Measurements from ENCODE around the gene TMEM214.

The TMEM214 gene

DNA sequence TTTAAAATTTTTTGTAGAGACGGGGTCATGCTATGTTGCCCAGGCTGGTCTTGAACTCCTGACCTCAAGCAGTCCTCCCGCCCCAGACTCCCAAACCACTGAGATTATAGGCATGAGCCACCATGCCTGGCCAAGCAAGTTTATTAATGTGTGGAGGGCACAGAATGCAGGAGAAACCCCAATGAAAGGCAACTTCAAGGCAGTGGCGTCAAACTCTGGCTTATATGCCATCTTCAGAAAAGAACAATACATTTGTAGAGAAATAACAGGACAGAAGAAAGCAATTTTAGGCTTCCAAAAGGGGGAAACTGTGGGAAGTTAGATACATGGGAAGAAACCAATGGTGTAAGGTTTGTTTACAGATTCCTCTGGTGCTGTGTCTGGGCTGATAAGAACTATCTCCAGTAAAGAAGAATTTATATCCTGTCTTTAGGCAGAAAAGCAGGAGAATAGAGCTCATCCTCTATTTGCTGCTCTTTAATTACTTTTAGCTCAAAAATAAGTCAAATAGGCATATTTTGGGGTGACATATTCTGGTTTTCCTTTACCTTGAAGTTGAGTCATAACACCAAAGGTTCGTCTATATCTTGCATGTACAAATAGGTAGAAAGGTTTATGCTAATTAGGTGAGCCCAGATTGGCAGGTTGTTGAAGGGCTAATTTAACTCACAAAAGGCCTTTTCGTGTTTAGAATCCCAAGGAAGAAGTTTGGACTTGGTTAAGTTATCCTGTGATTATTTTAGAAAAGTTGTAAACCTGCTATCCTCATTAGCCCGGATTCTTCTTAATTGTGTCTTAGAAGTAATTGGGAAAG, 26.0 kb upstream of the TMEM214 start:
- peaks cover 0 to 2% of the 10 kb centered on the region in 2 donors for H3K36me3 ChIP-seq (replicated peaks in 1 of 2; ENCODE audit: control insufficient read depth in 2 of 2, insufficient read depth in 2 of 2, low read length in 2 of 2)
- H3K23ac ChIP-seq (ENCODE audit: low read depth, low read length, poor library complexity) = no peak overlapping the region
- H3K27ac ChIP-seq (replicated peaks; ENCODE audit: low read length) = no peak overlapping the region
- H3K9me3 ChIP-seq (replicated peaks in 1 of 2; ENCODE audit: control insufficient read depth in 2 of 2, insufficient read depth in 1 of 2, low read depth in 1 of 2, low read length in 2 of 2) = peaks cover 0 to 2% of the 10 kb centered on the region in 2 donors
- H3K4me2 ChIP-seq (ENCODE audit: insufficient read depth, low read length, poor library complexity, severe bottlenecking) = no peak overlapping the region
- no peak for DNase-seq (ENCODE audit: low spot score)
- H3K9ac ChIP-seq (ENCODE audit: low read depth, low read length, poor library complexity) = no peak overlapping the region
- H2BK5ac ChIP-seq (ENCODE audit: low read length) = no peak overlapping the region
- no peak overlapping the region for H4K8ac ChIP-seq (ENCODE audit: low read depth, low read length)
- H2AFZ ChIP-seq (ENCODE audit: low read length) = no peak overlapping the region
- H2BK12ac ChIP-seq (ENCODE audit: low read length) = no peak overlapping the region
- H3K14ac ChIP-seq (ENCODE audit: low read length) = no peak overlapping the region
- no peak overlapping the region for H2AK5ac ChIP-seq (ENCODE audit: low read depth, low read length)
- H3K18ac ChIP-seq (ENCODE audit: low read length) = no peak overlapping the region
- WGBS, 2 donors (ENCODE audit: extremely low coverage in 2 of 2, insufficient read length in 2 of 2, insufficient replicate concordance in 1 of 2) = no CpG with 5 or more reads among the region's 6 CpGs
- no peak overlapping the region for H2BK120ac ChIP-seq (ENCODE audit: low read depth, low read length)
- no peak overlapping the region for H2BK15ac ChIP-seq (ENCODE audit: low read length)
- H3K27me3 ChIP-seq (ENCODE audit: control insufficient read depth in 3 of 3, insufficient read depth in 3 of 3, low read depth in 1 of 3, low read length in 3 of 3) = no peaks in the 10 kb centered on the region
- H3K79me1 ChIP-seq (ENCODE audit: low read depth, low read length) = no peaks in the 10 kb centered on the region
- no peak overlapping the region for H3K4me3 ChIP-seq (ENCODE audit: low read length in 2 of 2)
- H4K91ac ChIP-seq (ENCODE audit: low read depth, low read length, poor library complexity) = no peak overlapping the region
- H3K4ac ChIP-seq (ENCODE audit: low read length) = no peak overlapping the region
- H3K4me1 ChIP-seq (ENCODE audit: control insufficient read depth in 2 of 2, insufficient read depth in 1 of 2, low read depth in 1 of 2, low read length in 2 of 2) = no peaks in the 10 kb centered on the region

DNA sequence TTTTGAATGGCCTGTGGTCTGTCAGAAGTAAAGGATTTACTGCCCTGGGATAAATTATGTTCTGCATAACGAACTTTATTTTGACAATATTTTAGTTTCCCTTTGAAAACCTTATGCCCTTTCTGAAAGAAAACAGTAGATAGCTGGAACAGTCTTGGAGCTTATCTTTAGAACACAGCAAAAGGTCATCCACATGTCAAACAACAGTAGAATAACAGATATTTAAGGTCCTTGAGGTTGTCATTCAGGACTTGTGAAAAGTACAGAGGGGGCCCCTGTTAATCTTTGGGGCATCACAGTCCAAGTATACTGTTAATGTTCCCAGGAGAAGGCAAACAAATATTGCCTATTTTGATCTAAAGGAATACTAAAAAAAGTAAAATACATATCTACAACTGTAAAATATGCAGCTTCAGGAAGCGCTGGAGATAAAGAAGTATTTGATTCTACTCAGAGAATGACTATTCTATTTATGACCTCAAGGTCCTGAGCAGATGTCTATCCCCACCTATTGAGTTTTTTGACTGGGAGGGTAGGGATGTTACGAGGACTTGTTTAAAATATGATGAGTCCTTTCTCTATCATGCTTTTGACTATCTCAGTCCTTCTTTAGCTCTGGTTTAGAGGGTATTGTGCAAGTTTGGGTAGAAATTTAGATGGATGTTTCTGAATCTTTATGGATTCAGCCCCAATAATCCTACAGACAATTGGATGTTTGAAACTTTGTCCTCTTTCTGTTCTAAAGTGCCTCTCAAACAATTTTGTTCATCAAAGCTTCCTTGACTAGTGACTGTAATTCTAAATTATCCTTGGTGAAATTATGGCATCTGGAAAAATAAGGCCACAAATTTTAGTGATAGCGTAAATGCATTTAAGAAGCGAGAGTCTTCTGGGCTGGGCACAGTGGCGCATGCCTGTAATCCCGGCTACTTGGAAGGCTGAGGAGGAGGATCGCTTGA, 25.1 kb upstream of the TMEM214 start:
- WGBS, 2 donors (ENCODE audit: extremely low coverage in 2 of 2, insufficient read length in 2 of 2, insufficient replicate concordance in 1 of 2) = no CpG with 5 or more reads among the region's 8 CpGs

DNA sequence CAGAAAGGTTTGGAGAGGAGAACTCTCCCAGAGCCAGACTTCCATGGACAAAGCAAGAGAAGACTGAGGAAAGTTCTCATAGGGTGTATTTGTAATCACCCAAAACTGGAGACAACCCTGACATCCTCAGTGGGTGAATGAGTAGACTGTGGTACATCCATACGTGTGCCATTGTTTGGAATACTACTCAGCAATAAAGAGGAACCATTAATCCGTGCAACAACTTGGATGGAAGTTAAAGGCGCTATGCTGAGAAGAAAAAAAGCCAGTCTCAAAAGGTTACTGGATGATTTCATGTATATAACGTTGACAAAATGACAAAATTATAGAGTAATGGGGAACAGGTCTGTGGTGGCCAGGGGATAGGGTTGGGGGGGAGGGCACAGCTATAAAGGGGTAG, 24.1 kb upstream of the TMEM214 start:
- Histone ChIP-seq H3K14ac (ENCODE audit: low read length) (no peak overlapping the region), H2BK12ac (ENCODE audit: low read length) (no peak overlapping the region), H3K18ac (ENCODE audit: low read length) (no peak overlapping the region), H2BK120ac (ENCODE audit: low read depth, low read length) (no peak overlapping the region), H3K4me1 (ENCODE audit: control insufficient read depth in 2 of 2, insufficient read depth in 1 of 2, low read depth in 1 of 2, low read length in 2 of 2) (no peaks in the 10 kb centered on the region), H2AK5ac (ENCODE audit: low read depth, low read length) (no peak overlapping the region), H3K27me3 (ENCODE audit: control insufficient read depth in 3 of 3, insufficient read depth in 3 of 3, low read depth in 1 of 3, low read length in 3 of 3) (no peaks in the 10 kb centered on the region), H4K91ac (ENCODE audit: low read depth, low read length, poor library complexity) (no peak overlapping the region), H3K79me1 (ENCODE audit: low read depth, low read length) (no peaks in the 10 kb centered on the region), H3K9ac (ENCODE audit: low read depth, low read length, poor library complexity) (no peak overlapping the region), H3K4me2 (ENCODE audit: insufficient read depth, low read length, poor library complexity, severe bottlenecking) (no peak overlapping the region), H3K27ac (replicated peaks; ENCODE audit: low read length) (no peak overlapping the region), H3K36me3 (replicated peaks in 1 of 2; ENCODE audit: control insufficient read depth in 2 of 2, insufficient read depth in 2 of 2, low read length in 2 of 2) (peaks cover 1 to 3% of the 10 kb centered on the region in 2 donors), H3K4ac (ENCODE audit: low read length) (no peak overlapping the region), H2AFZ (ENCODE audit: low read length) (no peak overlapping the region), H3K9me3 (replicated peaks in 1 of 2; ENCODE audit: control insufficient read depth in 2 of 2, insufficient read depth in 1 of 2, low read depth in 1 of 2, low read length in 2 of 2) (peaks cover 4 to 7% of the 10 kb centered on the region in 2 donors), H3K23ac (ENCODE audit: low read depth, low read length, poor library complexity) (no peak overlapping the region), H4K8ac (ENCODE audit: low read depth, low read length) (no peak overlapping the region), H3K4me3 (ENCODE audit: low read length in 2 of 2) (no peak overlapping the region), H2BK15ac (ENCODE audit: low read length) (no peak overlapping the region), H2BK5ac (ENCODE audit: low read length) (no peak overlapping the region)
- DNase-seq (ENCODE audit: low spot score) = no peak
- no CpG with 5 or more reads among the region's 4 CpGs for WGBS, 2 donors (ENCODE audit: extremely low coverage in 2 of 2, insufficient read length in 2 of 2, insufficient replicate concordance in 1 of 2)

More for the DNA sequence above, 25.1 kb upstream of the TMEM214 start:
- Histone ChIP-seq H3K18ac (ENCODE audit: low read length) (no peak overlapping the region), H3K4me1 (ENCODE audit: control insufficient read depth in 2 of 2, insufficient read depth in 1 of 2, low read depth in 1 of 2, low read length in 2 of 2) (no peaks in the 10 kb centered on the region), H3K9ac (ENCODE audit: low read depth, low read length, poor library complexity) (no peak overlapping the region), H3K79me1 (ENCODE audit: low read depth, low read length) (no peaks in the 10 kb centered on the region), H3K4me3 (ENCODE audit: low read length in 2 of 2) (no peak overlapping the region), H3K9me3 (replicated peaks in 1 of 2; ENCODE audit: control insufficient read depth in 2 of 2, insufficient read depth in 1 of 2, low read depth in 1 of 2, low read length in 2 of 2) (peaks cover 0 to 2% of the 10 kb centered on the region in 2 donors), H3K27ac (replicated peaks; ENCODE audit: low read length) (no peak overlapping the region), H2BK120ac (ENCODE audit: low read depth, low read length) (no peak overlapping the region), H3K27me3 (ENCODE audit: control insufficient read depth in 3 of 3, insufficient read depth in 3 of 3, low read depth in 1 of 3, low read length in 3 of 3) (no peaks in the 10 kb centered on the region), H3K14ac (ENCODE audit: low read length) (no peak overlapping the region), H2BK12ac (ENCODE audit: low read length) (no peak overlapping the region), H3K4ac (ENCODE audit: low read length) (no peak overlapping the region), H3K23ac (ENCODE audit: low read depth, low read length, poor library complexity) (no peak overlapping the region), H2AFZ (ENCODE audit: low read length) (no peak overlapping the region), H4K8ac (ENCODE audit: low read depth, low read length) (no peak overlapping the region), H3K36me3 (replicated peaks in 1 of 2; ENCODE audit: control insufficient read depth in 2 of 2, insufficient read depth in 2 of 2, low read length in 2 of 2) (peaks cover 0 to 2% of the 10 kb centered on the region in 2 donors), H4K91ac (ENCODE audit: low read depth, low read length, poor library complexity) (no peak overlapping the region), H2BK15ac (ENCODE audit: low read length) (no peak overlapping the region), H2BK5ac (ENCODE audit: low read length) (no peak overlapping the region), H2AK5ac (ENCODE audit: low read depth, low read length) (no peak overlapping the region), H3K4me2 (ENCODE audit: insufficient read depth, low read length, poor library complexity, severe bottlenecking) (no peak overlapping the region)
- no peak for DNase-seq (ENCODE audit: low spot score)

DNA sequence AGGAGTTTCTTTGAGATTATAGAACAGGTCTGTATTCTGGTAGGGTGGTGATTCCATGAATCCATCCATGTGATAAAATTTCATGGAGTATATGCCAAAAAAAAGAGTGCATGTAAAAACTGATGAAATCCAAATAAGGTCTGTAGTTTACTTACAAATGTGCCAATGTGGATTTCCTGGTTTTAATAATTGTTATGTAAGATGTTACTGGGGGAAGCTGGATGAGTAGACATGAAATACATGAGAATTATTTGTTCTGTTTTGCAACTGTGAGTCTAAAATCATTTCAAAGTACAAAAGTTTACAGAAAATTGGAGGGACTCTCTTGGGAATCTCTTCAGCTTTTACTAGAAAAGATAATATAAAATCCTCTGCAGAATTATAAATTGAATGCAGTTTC, 23.7 kb upstream of the TMEM214 start:
- no peak overlapping the region for H3K4me2 ChIP-seq (ENCODE audit: insufficient read depth, low read length, poor library complexity, severe bottlenecking)
- H2BK15ac ChIP-seq (ENCODE audit: low read length) = no peak overlapping the region
- peaks cover 6 to 7% of the 10 kb centered on the region in 2 donors for H3K9me3 ChIP-seq (replicated peaks in 1 of 2; ENCODE audit: control insufficient read depth in 2 of 2, insufficient read depth in 1 of 2, low read depth in 1 of 2, low read length in 2 of 2)
- H3K4me1 ChIP-seq (ENCODE audit: control insufficient read depth in 2 of 2, insufficient read depth in 1 of 2, low read depth in 1 of 2, low read length in 2 of 2) = no peaks in the 10 kb centered on the region
- H4K8ac ChIP-seq (ENCODE audit: low read depth, low read length) = no peak overlapping the region
- H2AK5ac ChIP-seq (ENCODE audit: low read depth, low read length) = no peak overlapping the region
- H3K18ac ChIP-seq (ENCODE audit: low read length) = no peak overlapping the region
- H2BK120ac ChIP-seq (ENCODE audit: low read depth, low read length) = no peak overlapping the region
- no peak overlapping the region for H2BK12ac ChIP-seq (ENCODE audit: low read length)
- no peak for DNase-seq (ENCODE audit: low spot score)
- H2BK5ac ChIP-seq (ENCODE audit: low read length) = no peak overlapping the region
- no peak overlapping the region for H4K91ac ChIP-seq (ENCODE audit: low read depth, low read length, poor library complexity)
- H3K36me3 ChIP-seq (replicated peaks in 1 of 2; ENCODE audit: control insufficient read depth in 2 of 2, insufficient read depth in 2 of 2, low read length in 2 of 2) = peaks cover 5% of the 10 kb centered on the region in 2 donors
- no peak overlapping the region for H3K14ac ChIP-seq (ENCODE audit: low read length)
- H3K4me3 ChIP-seq (ENCODE audit: low read length in 2 of 2) = no peak overlapping the region
- no peaks in the 10 kb centered on the region for H3K27me3 ChIP-seq (ENCODE audit: control insufficient read depth in 3 of 3, insufficient read depth in 3 of 3, low read depth in 1 of 3, low read length in 3 of 3)
- no peak overlapping the region for H3K27ac ChIP-seq (replicated peaks; ENCODE audit: low read length)
- H3K79me1 ChIP-seq (ENCODE audit: low read depth, low read length) = no peaks in the 10 kb centered on the region
- no peak overlapping the region for H3K4ac ChIP-seq (ENCODE audit: low read length)
- H3K23ac ChIP-seq (ENCODE audit: low read depth, low read length, poor library complexity) = no peak overlapping the region
- no peak overlapping the region for H2AFZ ChIP-seq (ENCODE audit: low read length)
- H3K9ac ChIP-seq (ENCODE audit: low read depth, low read length, poor library complexity) = no peak overlapping the region

Data from neuronal stem cell (in vitro differentiated cells).